Measurements from ENCODE around the gene OR2S2. TPM values are rescaled to one million over a fixed set of nuclear protein-coding genes. Genes with fewer than 3 reads are reported as not detected.

OR2S2 gene
- total and polyA plus RNA-seq, 2 of the 8 experiments (the other 6 are each of a cell fraction or from before 2014, with no cell fraction given), result not detected

DNA sequence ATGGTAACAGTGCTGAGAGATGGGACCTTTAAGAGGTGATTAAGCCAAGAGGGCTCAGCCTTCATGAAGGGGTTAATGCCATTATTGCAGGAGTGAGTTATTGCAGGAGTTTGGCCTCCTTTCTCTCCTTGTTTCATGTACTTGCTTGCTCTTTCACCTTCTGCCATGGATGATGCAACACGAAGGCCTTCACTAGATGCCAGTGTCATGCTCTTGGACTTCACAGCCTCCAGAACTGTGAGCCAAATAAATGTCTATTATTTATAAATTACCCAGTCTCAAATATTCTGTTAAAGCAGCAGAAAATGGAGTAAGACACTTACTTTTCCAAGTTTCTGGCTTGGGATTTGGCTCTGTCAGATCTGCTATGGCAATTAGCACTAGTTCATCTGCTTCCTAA, 40.4 kb upstream of the OR2S2 start:
- H4K20me1 ChIP-seq (replicated peaks in 1 of 2; ENCODE audit: control insufficient read depth in 1 of 2, insufficient read depth in 2 of 2, low read length in 2 of 2), result no peaks in the 10 kb centered on the region
- H3K18ac ChIP-seq (ENCODE audit: extremely low read depth, low read length), result no peak overlapping the region
- DNase-seq (ENCODE audit: low read depth in 1 of 2, low spot score in 2 of 2) (no peak), FAIRE-seq (no peak)
- no peak overlapping the region for H3K9ac ChIP-seq (replicated peaks in 1 of 4; ENCODE audit: extremely low read depth in 1 of 4, low read depth in 3 of 4, low read length in 3 of 4)
- H3K4me2 ChIP-seq (ENCODE audit: insufficient read depth in 1 of 2, low read depth in 2 of 2, low read length in 2 of 2), result no peak overlapping the region
- H3K79me2 ChIP-seq (ENCODE audit: control insufficient read depth in 1 of 2, insufficient read depth in 2 of 2, low read length in 2 of 2), result no peaks in the 10 kb centered on the region
- peaks cover 0 to 4% (median 0%) of the 10 kb centered on the region in 4 experiments; a peak in 1 of 7 replicates for H3K4me1 ChIP-seq (replicated peaks in 1 of 4; ENCODE audit: control insufficient read depth in 3 of 4, insufficient read depth in 4 of 4, low read length in 3 of 4)
- no peak overlapping the region for H2BK120ac ChIP-seq (replicated peaks; ENCODE audit: low read depth, low read length)
- H4K91ac ChIP-seq (replicated peaks; ENCODE audit: insufficient read length, low read length), result no peak overlapping the region
- H2BK5ac ChIP-seq (ENCODE audit: low read depth, low read length), result no peak overlapping the region
- no peak overlapping the region for H2BK15ac ChIP-seq (ENCODE audit: low read length)
- no peak overlapping the region for H3K23ac ChIP-seq (ENCODE audit: insufficient read length)
- H3K4ac ChIP-seq (replicated peaks; ENCODE audit: insufficient read length, low read depth, low read length), result no peak overlapping the region
- H3K56ac ChIP-seq (replicated peaks; ENCODE audit: insufficient read length, low read depth, low read length), result no peak overlapping the region
- H3K36me3 ChIP-seq (ENCODE audit: control insufficient read depth in 2 of 4, insufficient read depth in 4 of 4, low read length in 3 of 4), result no peaks in the 10 kb centered on the region
- H3K4me3 ChIP-seq (ENCODE audit: extremely low read depth in 1 of 4, insufficient read depth in 2 of 4, low read depth in 3 of 4, low read length in 4 of 4), result no peak overlapping the region
- no peak overlapping the region for H2AK5ac ChIP-seq (ENCODE audit: low read depth, low read length)
- H3K14ac ChIP-seq (ENCODE audit: insufficient read length), result no peak overlapping the region
- no peaks in the 10 kb centered on the region; the same call in 1 of the 2 replicates for H3K23me2 ChIP-seq (ENCODE audit: low read depth, low read length)
- ChIA-PET CTCF (ENCODE audit: partially characterized antibody) (no interaction called here), POLR2A (ENCODE audit: partially characterized antibody) (no interaction called here)
- H4K8ac ChIP-seq (ENCODE audit: extremely low read depth, insufficient read depth, low read length), result no peak overlapping the region
- no peaks in the 10 kb centered on the region for H3K27me3 ChIP-seq (replicated peaks in 1 of 4; ENCODE audit: control insufficient read depth in 3 of 4, extremely low read depth in 1 of 4, insufficient read depth in 3 of 4, low read length in 3 of 4)
- no peak overlapping the region for H2AFZ ChIP-seq (ENCODE audit: low read length)
- no peaks in the 10 kb centered on the region for H3K79me1 ChIP-seq (ENCODE audit: low read depth, low read length)
- H2BK12ac ChIP-seq (ENCODE audit: low read depth, low read length), result no peak overlapping the region
- no peak overlapping the region for H2BK20ac ChIP-seq (ENCODE audit: low read length)
- H3K27ac ChIP-seq (ENCODE audit: low read depth, low read length), result no peak overlapping the region
- 100% methylated on average over 1 of the region's 1 CpG; no CpG with 5 or more reads in 1 of the 2 experiments for WGBS, 2 experiments (ENCODE audit: extremely low coverage in 1 of 2, insufficient coverage in 1 of 2, insufficient read length in 1 of 2, insufficient replicate concordance in 2 of 2, low coverage in 1 of 2, low lambda C conversion rate in 2 of 2, missing lambda C conversion rate in 1 of 2)
- peaks cover 4 to 7% of the 10 kb centered on the region in 2 experiments; a peak in 3 of 4 replicates for H3K9me3 ChIP-seq (ENCODE audit: insufficient read depth in 2 of 2, low read depth in 1 of 2, low read length in 1 of 2)
- H4K5ac ChIP-seq (ENCODE audit: insufficient read length, low read depth, low read length), result no peak overlapping the region
- TF ChIP-seq BRCA1 (IDR thresholded peaks at IDR 0.05; ENCODE audit: low read depth, low read length) (no peak), POLR2A (IDR thresholded peaks at IDR 0.05; ENCODE audit: control extremely low read depth in 1 of 2, low read depth in 2 of 2, low read length in 2 of 2) (no peak), POU5F1 (IDR thresholded peaks at IDR 0.05; ENCODE audit: low read depth, low read length) (no peak), GABPA (IDR thresholded peaks at IDR 0.05; ENCODE audit: borderline replicate concordance, insufficient read depth, low read length) (no peak), KDM1A (IDR thresholded peaks at IDR 0.05; ENCODE audit: borderline replicate concordance, low read length) (no peak), GTF2F1 (IDR thresholded peaks at IDR 0.05; ENCODE audit: borderline replicate concordance, low read depth, low read length) (no peak), RBBP5 (IDR thresholded peaks at IDR 0.05; ENCODE audit: borderline replicate concordance, low read depth, low read length) (no peak), JUN (IDR thresholded peaks at IDR 0.05; ENCODE audit: low read depth, low read length) (no peak), SP4 (IDR thresholded peaks at IDR 0.05; ENCODE audit: low read length) (no peak), CBX5 (IDR thresholded peaks at IDR 0.05; ENCODE audit: low read depth, low read length) (no peak), RFX5 (IDR thresholded peaks at IDR 0.05; ENCODE audit: borderline replicate concordance, low read depth, low read length) (no peak)
- TF ChIP-seq, protein P1, sequence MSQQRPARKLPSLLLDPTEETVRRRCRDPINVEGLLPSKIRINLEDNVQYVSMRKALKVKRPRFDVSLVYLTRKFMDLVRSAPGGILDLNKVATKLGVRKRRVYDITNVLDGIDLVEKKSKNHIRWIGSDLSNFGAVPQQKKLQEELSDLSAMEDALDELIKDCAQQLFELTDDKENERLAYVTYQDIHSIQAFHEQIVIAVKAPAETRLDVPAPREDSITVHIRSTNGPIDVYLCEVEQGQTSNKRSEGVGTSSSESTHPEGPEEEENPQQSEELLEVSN (IDR thresholded peaks at IDR 0.05), result no peak

Data from H1 (cell line).